Mesendoderm (in vitro differentiated cells): Measurements from ENCODE around the gene FGF18.

Experiments
- DNase-seq: peaks from one replicate; pipeline ENCODE4 v3.0.0; 2013
- H2AK5ac ChIP-seq: 2 replicates; pipeline ENCODE4 v1.6.1; 2013; ENCODE audit warnings: low read length, inconsistent platforms
- H2BK120ac ChIP-seq: 2 replicates; pipeline ENCODE4 v1.6.1; 2013; ENCODE audit warnings: low read depth, mild to moderate bottlenecking, low read length, moderate library complexity, mixed read lengths
- H2BK15ac ChIP-seq: replicated peaks from 2 replicates; pipeline ENCODE4 v1.6.1; 2013; ENCODE audit warnings: low read depth, mild to moderate bottlenecking, moderate library complexity
- H2BK5ac ChIP-seq: 2 replicates; pipeline ENCODE4 v1.6.1; 2013; ENCODE audit warnings: low read length, inconsistent platforms
- H3K18ac ChIP-seq: 2 replicates; pipeline ENCODE4 v1.6.1; 2013; ENCODE audit warnings: mild to moderate bottlenecking, low read length, mixed read lengths
- H3K23ac ChIP-seq: one replicate; pipeline ENCODE4 v1.6.1; 2013; ENCODE audit warnings: low read length
- H3K27ac ChIP-seq: 2 replicates; pipeline ENCODE4 v1.5.1; 2013; ENCODE audit warnings: low read depth, mild to moderate bottlenecking, inconsistent platforms, low read length, moderate library complexity
- H3K27me3 ChIP-seq: 2 replicates; pipeline ENCODE4 v1.6.1; 2013; ENCODE audit warnings: low read length, control low read depth, mild to moderate bottlenecking, inconsistent platforms; ENCODE audit not compliant: insufficient read depth, poor library complexity
- H3K36me3 ChIP-seq: 2 replicates; pipeline ENCODE4 v1.6.1; 2013; ENCODE audit warnings: low read length, inconsistent platforms; ENCODE audit not compliant: control insufficient read depth, insufficient read depth
- H3K4ac ChIP-seq: one replicate; pipeline ENCODE4 v1.6.1; 2013; ENCODE audit warnings: low read depth, mild to moderate bottlenecking, low read length, moderate library complexity
- H3K4me1 ChIP-seq: 2 replicates; pipeline ENCODE4 v1.6.1; 2013; ENCODE audit warnings: low read depth, low read length, inconsistent platforms; ENCODE audit not compliant: control insufficient read depth
- H3K4me2 ChIP-seq: 2 replicates; pipeline ENCODE4 v1.6.1; 2013; ENCODE audit warnings: low read length
- H3K4me3 ChIP-seq: 2 replicates; pipeline ENCODE4 v1.5.1; 2013; ENCODE audit warnings: mild to moderate bottlenecking, low read length
- H3K56ac ChIP-seq: one replicate; pipeline ENCODE4 v1.6.1; 2013; ENCODE audit warnings: low read length
- H3K79me1 ChIP-seq: 2 replicates; pipeline ENCODE4 v1.6.1; 2013; ENCODE audit warnings: low read length, inconsistent platforms
- H3K79me2 ChIP-seq: 2 replicates; pipeline ENCODE4 v1.6.1; 2013; ENCODE audit warnings: mild to moderate bottlenecking, low read length; ENCODE audit not compliant: control insufficient read depth, insufficient read depth
- H3K9ac ChIP-seq: 2 replicates; pipeline ENCODE4 v1.6.1; 2013; ENCODE audit warnings: low read length, inconsistent platforms
- H4K5ac ChIP-seq: one replicate; pipeline ENCODE4 v1.6.1; 2013; ENCODE audit warnings: low read length
- H4K8ac ChIP-seq: one replicate; pipeline ENCODE4 v1.6.1; 2013; ENCODE audit warnings: low read depth, mild to moderate bottlenecking, control low read depth, low read length, moderate library complexity
- WGBS: extraction: QIAGEN DNeasy Blood & Tissue Kit; methylation state at CpG from one replicate; pipeline ENCODE4 v1.1.7; 2013; ENCODE audit warnings: low lambda C conversion rate, missing lambda C conversion rate; ENCODE audit not compliant: insufficient coverage; ENCODE audit errors: extremely low coverage; 5-methylcytosine and 5-hydroxymethylcytosine counted together

Gene FGF18

DNA sequence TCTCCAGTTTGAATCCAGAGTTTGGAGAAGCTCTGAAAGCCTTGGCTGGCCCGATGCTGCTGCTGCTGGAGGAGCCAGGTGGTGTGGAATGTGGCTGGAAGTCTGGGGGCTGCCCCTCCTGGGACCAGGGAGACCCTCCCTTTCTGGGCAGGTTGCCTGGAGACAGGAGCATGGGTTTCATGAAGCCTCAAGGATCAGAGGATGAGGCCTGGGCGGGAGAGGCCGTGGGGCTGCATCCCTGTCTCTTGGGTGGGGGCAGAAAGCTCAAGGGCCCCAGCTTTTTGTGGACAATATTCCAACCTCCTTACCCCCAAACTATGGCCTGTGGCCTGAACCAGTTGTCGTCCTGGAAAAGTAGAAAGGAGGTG is 10.1 kb downstream of the FGF18 start:
- no peak overlapping the region for H3K4ac ChIP-seq
- no peak for DNase-seq
- no peaks in the 10 kb centered on the region for H3K79me1 ChIP-seq
- H3K9ac ChIP-seq = no peak overlapping the region
- no peak overlapping the region for H3K23ac ChIP-seq
- H3K27me3 ChIP-seq = no peaks in the 10 kb centered on the region
- H4K5ac ChIP-seq = no peak overlapping the region
- no peak overlapping the region for H2BK15ac ChIP-seq
- no peak overlapping the region for H3K56ac ChIP-seq
- no peaks in the 10 kb centered on the region for H3K36me3 ChIP-seq
- H4K8ac ChIP-seq = no peak overlapping the region
- H2BK120ac ChIP-seq = no peak overlapping the region
- no peak overlapping the region for H3K4me2 ChIP-seq
- H2BK5ac ChIP-seq = no peak overlapping the region
- H2AK5ac ChIP-seq = no peak overlapping the region
- no peak overlapping the region for H3K27ac ChIP-seq
- no peak overlapping the region for H3K4me3 ChIP-seq
- no peaks in the 10 kb centered on the region for H3K4me1 ChIP-seq
- no peaks in the 10 kb centered on the region for H3K79me2 ChIP-seq
- no CpG with 5 or more reads among the region's 4 CpGs for WGBS
- H3K18ac ChIP-seq = no peak overlapping the region

DNA sequence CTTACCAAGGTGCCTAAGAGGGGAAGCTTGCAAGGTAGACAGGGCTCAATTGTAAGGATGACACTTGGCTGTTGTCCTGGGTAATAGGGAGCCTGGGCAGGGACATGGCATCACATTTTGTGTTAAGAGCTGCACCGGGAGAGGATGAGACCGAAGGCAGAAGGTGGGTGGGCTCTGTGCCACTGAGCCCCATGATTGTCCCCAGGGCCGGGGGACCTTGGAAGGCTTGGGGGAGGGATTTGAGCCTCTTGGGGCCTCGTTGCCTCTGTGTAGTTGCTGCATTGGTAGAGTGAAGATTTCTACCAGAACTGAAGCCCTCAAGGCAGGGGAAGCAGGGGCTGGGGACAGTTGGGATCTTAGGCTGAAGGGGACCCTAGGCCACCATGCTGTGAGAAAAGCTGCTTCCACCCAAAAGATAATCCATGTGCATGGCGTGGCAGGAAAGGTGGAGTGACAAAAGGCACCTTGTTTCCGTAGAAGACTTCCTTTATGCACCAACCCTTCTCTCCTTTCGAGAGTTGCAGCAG is 11.9 kb downstream of the FGF18 start:
- H2AK5ac ChIP-seq = no peak overlapping the region
- WGBS = no CpG with 5 or more reads among the region's 7 CpGs
- no peak overlapping the region for H2BK120ac ChIP-seq
- no peak overlapping the region for H3K4ac ChIP-seq
- H3K18ac ChIP-seq = no peak overlapping the region
- H3K4me3 ChIP-seq = no peak overlapping the region
- H3K23ac ChIP-seq = no peak overlapping the region
- no peaks in the 10 kb centered on the region for H3K4me1 ChIP-seq
- H3K79me2 ChIP-seq = no peaks in the 10 kb centered on the region
- H2BK5ac ChIP-seq = no peak overlapping the region
- no peaks in the 10 kb centered on the region for H3K79me1 ChIP-seq
- H3K56ac ChIP-seq = no peak overlapping the region
- H2BK15ac ChIP-seq = no peak overlapping the region
- H3K36me3 ChIP-seq = no peaks in the 10 kb centered on the region
- H3K9ac ChIP-seq = no peak overlapping the region
- H4K5ac ChIP-seq = no peak overlapping the region
- no peak for DNase-seq
- H4K8ac ChIP-seq = no peak overlapping the region
- H3K4me2 ChIP-seq = no peak overlapping the region
- H3K27ac ChIP-seq = no peak overlapping the region
- no peaks in the 10 kb centered on the region for H3K27me3 ChIP-seq

DNA sequence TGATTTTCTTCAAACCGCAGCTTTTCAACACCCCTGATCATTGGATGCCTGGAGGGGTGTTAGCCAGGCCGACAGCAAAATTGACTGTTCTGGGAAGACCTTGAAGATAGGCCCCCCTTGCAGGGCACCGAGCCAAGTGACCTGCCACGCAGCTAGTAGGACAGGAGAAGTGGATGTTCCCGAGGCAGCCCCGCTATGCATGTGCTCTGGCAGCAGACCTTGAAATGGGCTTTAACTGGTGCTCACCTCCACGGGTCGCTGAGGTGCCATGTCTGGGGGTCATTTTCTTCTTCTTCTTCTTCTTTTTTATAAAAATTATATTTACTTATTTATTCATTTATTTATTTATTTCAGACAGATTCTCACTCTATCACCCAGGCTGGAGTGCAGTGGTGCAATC is 12.6 kb downstream of the FGF18 start:
- no peak for DNase-seq
- no peak overlapping the region for H2BK5ac ChIP-seq
- no peak overlapping the region for H2BK120ac ChIP-seq
- H3K4me2 ChIP-seq = no peak overlapping the region
- no peak overlapping the region for H2BK15ac ChIP-seq
- no peaks in the 10 kb centered on the region for H3K79me2 ChIP-seq
- no peak overlapping the region for H2AK5ac ChIP-seq
- H3K36me3 ChIP-seq = no peaks in the 10 kb centered on the region
- WGBS = no CpG with 5 or more reads among the region's 8 CpGs
- H3K4me3 ChIP-seq = no peak overlapping the region
- H3K4me1 ChIP-seq = no peaks in the 10 kb centered on the region
- no peak overlapping the region for H3K9ac ChIP-seq
- no peak overlapping the region for H3K56ac ChIP-seq
- no peak overlapping the region for H3K4ac ChIP-seq
- no peak overlapping the region for H3K27ac ChIP-seq
- no peak overlapping the region for H3K18ac ChIP-seq
- no peak overlapping the region for H4K8ac ChIP-seq
- no peaks in the 10 kb centered on the region for H3K79me1 ChIP-seq
- no peak overlapping the region for H3K23ac ChIP-seq
- H4K5ac ChIP-seq = no peak overlapping the region
- no peaks in the 10 kb centered on the region for H3K27me3 ChIP-seq

DNA sequence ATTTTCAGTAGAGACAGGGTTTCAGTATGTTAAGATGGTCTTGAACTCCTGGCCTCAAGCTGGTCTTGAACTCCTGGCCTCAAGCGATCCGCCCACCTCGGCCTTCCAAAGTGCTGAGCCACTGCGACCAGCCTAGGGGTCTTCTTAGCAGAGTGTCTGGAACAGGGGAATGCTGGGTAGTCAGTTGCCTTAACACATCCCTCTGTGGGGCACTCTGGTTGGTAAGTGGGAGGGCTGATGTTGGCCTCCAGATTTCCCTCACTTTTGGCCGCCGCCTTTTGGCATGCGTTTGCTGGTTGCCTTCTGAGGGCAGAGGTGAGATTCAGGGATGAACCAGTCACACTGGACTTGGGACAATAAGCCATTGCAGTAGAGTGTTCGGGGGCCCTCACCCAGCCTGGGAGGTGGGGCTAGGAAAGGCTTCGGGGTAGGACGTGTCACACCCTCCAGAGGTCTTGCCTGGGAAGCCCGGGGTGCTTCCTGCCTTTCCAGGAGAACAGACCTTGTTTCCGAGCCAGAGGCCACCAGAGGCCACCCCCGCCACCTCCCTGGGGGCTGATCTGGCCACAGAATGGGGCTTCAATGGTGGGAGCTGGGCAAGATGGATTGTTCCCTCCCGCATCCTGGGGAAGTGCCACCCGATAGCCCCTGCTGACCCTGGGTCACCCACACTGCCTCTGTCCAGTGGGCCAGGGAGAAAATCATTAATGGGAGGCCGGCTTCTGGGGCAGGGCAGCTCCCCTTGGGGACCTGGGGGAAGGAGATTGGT is 13.3 kb downstream of the FGF18 start:
- Histone ChIP-seq H4K8ac (no peak overlapping the region), H2BK15ac (no peak overlapping the region), H2AK5ac (no peak overlapping the region), H3K4me2 (no peak overlapping the region), H2BK5ac (no peak overlapping the region), H3K4me3 (no peak overlapping the region), H3K4ac (no peak overlapping the region), H3K27ac (no peak overlapping the region), H3K18ac (no peak overlapping the region), H3K36me3 (no peaks in the 10 kb centered on the region), H3K79me2 (no peaks in the 10 kb centered on the region), H4K5ac (no peak overlapping the region), H3K79me1 (no peaks in the 10 kb centered on the region), H3K9ac (no peak overlapping the region), H3K4me1 (peaks cover 4% of the 10 kb centered on the region), H3K56ac (no peak overlapping the region), H3K27me3 (no peaks in the 10 kb centered on the region), H3K23ac (no peak overlapping the region), H2BK120ac (no peak overlapping the region)
- no CpG with 5 or more reads among the region's 16 CpGs for WGBS
- DNase-seq = no peak

DNA sequence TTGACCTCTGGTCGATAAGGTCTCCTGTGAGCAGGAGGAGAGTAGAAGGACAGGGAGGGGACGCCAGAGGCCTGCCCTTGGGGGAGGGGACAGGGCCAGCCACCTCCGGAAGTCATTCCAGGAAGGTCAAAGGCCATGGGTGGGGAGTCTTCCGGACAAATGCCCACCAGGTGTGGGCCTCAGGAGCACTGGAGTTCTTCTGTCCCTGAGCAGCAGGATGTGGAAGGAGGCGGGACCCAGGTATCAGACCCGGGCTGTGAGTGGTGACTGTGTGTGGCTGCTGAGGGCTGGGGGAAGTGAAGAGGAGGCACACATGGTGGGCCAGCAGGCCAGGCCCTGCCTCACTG is 13.9 kb downstream of the FGF18 start:
- Histone ChIP-seq H3K79me2 (no peaks in the 10 kb centered on the region), H4K8ac (no peak overlapping the region), H3K4ac (no peak overlapping the region), H3K18ac (no peak overlapping the region), H3K9ac (no peak overlapping the region), H3K27me3 (no peaks in the 10 kb centered on the region), H2BK15ac (no peak overlapping the region), H2BK120ac (no peak overlapping the region), H4K5ac (no peak overlapping the region), H3K4me2 (no peak overlapping the region), H3K79me1 (no peaks in the 10 kb centered on the region), H3K23ac (no peak overlapping the region), H2AK5ac (no peak overlapping the region), H3K4me3 (no peak overlapping the region), H2BK5ac (no peak overlapping the region), H3K36me3 (no peaks in the 10 kb centered on the region), H3K56ac (no peak overlapping the region), H3K4me1 (peaks cover 4% of the 10 kb centered on the region), H3K27ac (no peak overlapping the region)
- no CpG with 5 or more reads among the region's 6 CpGs for WGBS
- no peak for DNase-seq
